GM10847 (cell line): ENCODE measurements around the gene NFKB2.

Experiments
- POLR2A ChIP-seq: IDR thresholded peaks from 2 replicates; pipeline ENCODE4 v1.6.1; 2011; ENCODE audit not compliant: insufficient read length; ENCODE audit errors: extremely low read depth

The NFKB2 gene

DNA sequence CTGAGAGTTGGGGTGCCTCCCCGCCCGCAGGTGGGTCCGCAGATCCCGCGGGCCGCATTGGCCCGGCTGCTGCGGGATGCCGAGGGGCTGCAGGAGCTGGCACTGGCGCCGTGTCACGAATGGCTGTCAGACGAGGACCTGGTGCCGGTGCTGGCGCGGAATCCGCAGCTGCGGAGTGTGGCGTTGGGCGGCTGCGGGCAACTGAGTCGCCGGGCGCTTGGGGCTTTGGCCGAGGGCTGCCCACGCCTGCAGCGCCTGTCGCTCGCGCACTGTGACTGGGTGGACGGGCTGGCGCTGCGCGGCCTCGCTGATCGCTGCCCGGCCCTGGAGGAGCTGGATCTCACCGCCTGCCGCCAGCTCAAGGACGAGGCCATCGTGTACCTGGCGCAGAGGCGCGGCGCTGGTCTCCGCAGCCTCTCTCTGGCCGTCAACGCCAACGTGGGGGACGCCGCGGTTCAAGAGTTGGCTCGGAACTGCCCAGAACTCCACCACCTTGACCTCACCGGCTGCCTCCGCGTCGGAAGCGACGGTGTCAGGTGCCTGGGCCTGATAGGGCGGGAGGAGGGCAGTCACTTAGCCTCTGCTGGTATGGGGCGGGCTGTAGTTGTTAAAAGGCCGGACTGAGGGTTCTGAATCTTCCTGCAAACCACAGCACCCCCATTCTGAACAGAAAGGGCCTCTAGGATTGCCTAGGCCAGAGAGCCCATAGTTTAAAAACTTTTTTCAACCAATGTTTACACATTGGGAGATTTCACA, 26.4 kb downstream of the NFKB2 start:
- no peak for TF ChIP-seq POLR2A

GRCh38 chr10:102422545-102423129, 27.1 kb downstream of the NFKB2 start:
- peak; percentile 24 for TF ChIP-seq POLR2A

- no peak for TF ChIP-seq POLR2A
These were observed 28.0 kb downstream of the NFKB2 start for GRCh38 chr10:102423372-102423968.

DNA sequence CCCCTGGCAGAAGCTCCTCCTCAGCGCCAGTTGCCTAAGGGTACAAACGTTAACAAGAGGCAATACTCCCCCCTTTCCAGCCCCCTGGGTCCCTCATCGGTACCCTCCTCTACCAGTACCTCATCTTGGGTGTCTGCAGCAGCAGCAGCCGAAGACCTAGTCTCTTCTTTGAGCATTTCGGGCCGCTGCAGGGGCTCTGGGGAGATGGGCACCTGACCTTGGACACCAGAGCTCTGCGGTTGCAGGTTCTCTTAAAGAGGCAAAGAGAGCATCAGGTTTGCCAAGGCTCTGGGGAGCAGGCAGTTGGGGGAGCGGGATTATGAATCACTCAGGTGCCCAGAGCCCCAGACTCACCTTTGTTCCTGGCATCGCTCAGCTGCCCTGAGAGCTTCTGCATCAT, 28.6 kb downstream of the NFKB2 start:
- no peak for TF ChIP-seq POLR2A

DNA sequence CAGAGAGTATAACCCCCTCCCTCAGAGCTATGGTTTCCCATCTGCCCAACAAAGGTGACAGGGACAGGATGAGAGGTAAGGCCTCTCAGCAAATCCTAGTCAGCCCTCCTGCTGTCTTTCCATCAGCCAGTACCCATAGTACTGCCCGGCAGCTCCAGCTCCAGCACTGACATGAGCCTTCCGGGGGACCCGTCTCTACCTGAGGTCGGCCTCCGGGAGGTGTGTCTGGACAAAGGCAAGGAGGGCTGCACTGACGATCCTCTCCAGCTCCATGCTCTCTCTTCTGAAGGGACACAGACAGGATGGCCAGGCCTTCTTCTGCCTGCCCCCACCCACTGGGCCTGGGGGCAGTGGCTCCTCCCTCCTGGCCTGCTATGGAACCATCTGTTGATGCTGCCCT, 29.4 kb downstream of the NFKB2 start:
- no peak for TF ChIP-seq POLR2A

- TF ChIP-seq POLR2A, result no peak
These were observed 29.9 kb downstream of the NFKB2 start for GRCh38 chr10:102425444-102425843.

DNA sequence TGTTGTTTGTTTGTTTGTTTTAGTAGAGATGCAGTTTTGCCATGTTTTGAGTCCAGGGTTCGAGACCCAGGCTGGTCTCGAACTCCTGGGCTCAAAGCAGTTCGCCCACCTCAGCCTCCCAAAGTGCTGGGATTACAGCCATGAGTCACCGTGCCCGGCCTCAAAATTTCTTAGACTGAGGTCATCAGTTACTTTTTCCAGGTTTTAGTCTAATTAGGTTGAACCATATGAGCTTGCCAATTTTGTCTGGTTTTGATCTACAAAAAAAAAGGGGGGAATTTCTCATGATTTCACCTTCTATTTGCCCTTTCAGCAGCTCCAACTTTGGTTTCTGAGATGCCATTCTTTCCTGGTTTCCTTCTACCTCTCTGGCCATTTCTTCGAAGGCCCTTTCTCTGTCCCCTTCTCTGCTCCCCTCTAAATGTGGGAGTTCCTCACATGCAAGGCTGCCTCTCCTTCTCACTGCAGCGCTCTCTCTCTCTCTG, 31.3 kb downstream of the NFKB2 start:
- TF ChIP-seq POLR2A, result no peak

- no peak for TF ChIP-seq POLR2A
These were observed 34.0 kb downstream of the NFKB2 start for GRCh38 chr10:102429468-102429867.

- no peak for TF ChIP-seq POLR2A
These were observed 36.1 kb downstream of the NFKB2 start for GRCh38 chr10:102431452-102432124.

DNA sequence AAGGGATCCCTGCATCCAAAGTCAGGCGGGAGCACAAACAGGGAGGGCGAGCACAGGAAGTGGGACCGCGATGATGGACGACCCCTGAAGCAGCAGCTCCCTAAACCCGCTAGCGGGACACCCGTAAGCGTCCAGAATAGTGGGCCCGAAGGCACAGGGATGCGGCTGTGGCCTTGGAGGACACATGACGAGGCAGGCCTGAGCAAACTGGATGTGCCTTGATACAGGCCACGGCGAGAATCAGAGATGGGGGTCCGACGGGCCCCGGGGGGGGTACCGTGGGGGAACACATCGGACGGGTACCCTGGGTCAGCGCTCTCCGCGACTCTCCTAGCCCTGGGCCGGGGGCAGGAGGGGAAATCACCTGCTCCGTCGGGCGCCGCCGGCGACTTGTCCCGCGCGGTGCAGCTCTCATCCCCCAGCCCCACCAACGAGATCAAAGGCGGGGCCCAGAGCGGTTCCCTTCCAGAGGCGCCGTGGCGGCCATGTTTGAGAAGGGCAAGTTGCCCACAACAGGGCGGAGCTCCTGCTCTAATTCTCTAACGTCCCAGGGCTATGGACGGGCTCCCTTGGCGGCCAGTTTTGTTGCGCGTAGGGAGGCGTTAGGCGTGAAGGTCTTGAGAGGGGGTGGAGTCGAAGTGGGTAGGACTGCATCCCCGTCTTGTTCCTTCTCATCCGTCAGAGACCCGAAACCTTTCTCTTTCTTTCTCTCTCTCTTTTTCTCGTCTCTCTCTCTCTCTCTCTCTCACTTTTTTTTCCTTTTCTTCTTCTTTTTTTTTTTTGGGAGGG, 36.9 kb downstream of the NFKB2 start, which contains the start of gene CUEDC2:
CUEDC2 (minus strand) TSS at position 413 of the 789 bp plus-strand sequence. CDS start 7,386 bp downstream, outside the sequence.
- peak; percentile 69 for TF ChIP-seq POLR2A

DNA sequence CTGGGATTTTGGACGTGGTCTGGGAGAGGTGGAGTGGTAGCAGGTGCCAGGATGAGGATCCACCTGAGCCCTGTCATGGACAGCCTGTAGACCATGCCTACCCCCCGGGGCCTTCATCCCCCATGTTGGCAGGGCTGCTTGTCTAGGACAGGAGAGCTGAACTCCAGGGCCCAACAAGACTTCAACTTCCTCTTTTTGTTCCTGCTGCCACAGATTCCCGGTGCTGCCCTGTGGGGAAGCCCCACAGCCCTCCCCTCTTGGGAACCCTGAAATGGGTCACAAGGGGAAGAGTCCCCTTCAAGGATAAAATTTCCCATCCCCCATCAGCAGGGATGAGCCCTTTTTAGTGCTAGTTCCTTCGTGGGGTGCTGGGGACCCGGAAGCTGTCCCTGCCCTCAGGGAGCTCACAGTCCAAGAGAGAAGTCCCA, 38.1 kb downstream of the NFKB2 start:
- TF ChIP-seq POLR2A, result no peak

GRCh38 chr10:102434394-102435132, 39.1 kb downstream of the NFKB2 start:
- TF ChIP-seq POLR2A, result no peak

- TF ChIP-seq POLR2A, result no peak
These were observed 39.6 kb downstream of the NFKB2 start for GRCh38 chr10:102435133-102435497.
